ENCODE results near the gene LAG3. TPM values are rescaled to one million over a fixed set of nuclear protein-coding genes. Genes with fewer than 3 reads are reported as not detected.

LAG3 gene
- total RNA-seq, 1 experiment from 2014 or later = 2.6 TPM

- TF ChIP-seq ATF2 (CRISPR knock-in tag; IDR thresholded peaks at IDR 0.05; ENCODE audit: borderline replicate concordance, low read depth) (no peak), IRF1 (CRISPR knock-in tag; IDR thresholded peaks at IDR 0.05) (no peak), FOXK1 (CRISPR knock-in tag; IDR thresholded peaks at IDR 0.05) (no peak)
These were observed 10.7 kb downstream of the LAG3 start (continued) for GRCh38 chr12:6782850-6783566.

- ChIA-PET POLR2A (interaction anchor here (0.9 kb wide), 1 partner anchor 45 kb away, joined by 3 read pairs; no protein-coding TSS in a partner anchor), CTCF (interaction anchor here (1.0 to 1.4 kb wide), 2 partner anchors 30 to 47 kb away, joined by 3 read pairs; no protein-coding TSS in a partner anchor)
- no peak for ATAC-seq
- no peak overlapping the region for H3K4me3 Mint-ChIP-seq
- no peaks in the 10 kb centered on the region for H3K36me3 Mint-ChIP-seq
- H3K27me3 Mint-ChIP-seq (ENCODE audit: low read depth) = no peaks in the 10 kb centered on the region; the same call in none of the 2 replicates
- H3K9me3 Mint-ChIP-seq = no peaks in the 10 kb centered on the region
- no peak overlapping the region for H3K27ac Mint-ChIP-seq
- DNase-seq (ENCODE audit: low spot score) = no peak
- peaks cover 19% of the 10 kb centered on the region for H3K4me1 Mint-ChIP-seq
- TF ChIP-seq NR1H2 (CRISPR knock-in tag; IDR thresholded peaks at IDR 0.05) (no peak), GABPB1 (CRISPR knock-in tag; IDR thresholded peaks at IDR 0.05) (no peak), ATF1 (CRISPR knock-in tag; IDR thresholded peaks at IDR 0.05) (no peak), PREB (CRISPR knock-in tag; IDR thresholded peaks at IDR 0.05; ENCODE audit: borderline replicate concordance) (no peak), ETV6 (CRISPR knock-in tag; IDR thresholded peaks at IDR 0.05) (no peak), ZNF232 (CRISPR knock-in tag; IDR thresholded peaks at IDR 0.05) (no peak), SMAD4 (CRISPR knock-in tag; IDR thresholded peaks at IDR 0.05) (no peak)
These were observed 11.5 kb downstream of the LAG3 start for GRCh38 chr12:6783828-6784227.

- POLR2A ChIA-PET = no interaction called here
- H3K4me3 Mint-ChIP-seq = no peak overlapping the region
- DNase-seq (ENCODE audit: low spot score) = no peak
- H3K27me3 Mint-ChIP-seq (ENCODE audit: low read depth) = no peaks in the 10 kb centered on the region; the same call in 1 of the 2 replicates
- H3K4me1 Mint-ChIP-seq = peaks cover 18% of the 10 kb centered on the region
- TF ChIP-seq NR3C1 (CRISPR knock-in tag; conservative IDR thresholded peaks at IDR 0.05; ENCODE audit: low read depth) (no peak), SOX15 (CRISPR knock-in tag; IDR thresholded peaks at IDR 0.05) (no peak), USF1 (CRISPR knock-in tag; IDR thresholded peaks at IDR 0.05) (no peak), TEAD4 (CRISPR knock-in tag; IDR thresholded peaks at IDR 0.05) (no peak), SMAD3 (CRISPR knock-in tag; IDR thresholded peaks at IDR 0.05; ENCODE audit: borderline replicate concordance) (no peak), RELA (CRISPR knock-in tag; IDR thresholded peaks at IDR 0.05; ENCODE audit: borderline replicate concordance) (no peak)
- CTCF ChIA-PET = interaction anchor here (0.8 to 1.4 kb wide), 3 partner anchors 30 to 48 kb away, joined by 3 to 4 read pairs (median 3); no protein-coding TSS in a partner anchor
- H3K36me3 Mint-ChIP-seq = no peaks in the 10 kb centered on the region
- no peak for ATAC-seq
- no peak overlapping the region for H3K27ac Mint-ChIP-seq
- H3K9me3 Mint-ChIP-seq = no peaks in the 10 kb centered on the region
These were observed 12.0 kb downstream of the LAG3 start for GRCh38 chr12:6784296-6784695.

DNA sequence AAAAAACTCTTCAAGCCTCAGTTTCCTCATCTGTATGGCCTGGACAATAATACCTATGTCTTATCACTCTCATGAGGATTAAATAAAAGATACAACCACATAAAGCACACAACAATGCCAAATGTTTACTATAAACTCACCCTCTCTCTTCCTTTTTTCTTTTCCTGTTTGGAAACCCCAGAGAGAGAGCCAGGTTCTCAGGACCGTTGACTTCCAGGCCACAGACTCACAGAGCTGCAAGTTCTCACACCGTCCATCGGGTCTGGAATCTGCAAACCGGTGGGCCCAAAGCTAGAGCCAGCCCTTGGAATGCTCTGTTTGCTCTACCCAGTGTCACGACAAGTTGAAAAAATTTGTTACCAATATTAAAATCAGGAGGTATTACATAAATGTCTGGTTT, 12.4 kb downstream of the LAG3 start:
- ChIA-PET POLR2A (no interaction called here), CTCF (interaction anchor here (0.7 to 1.4 kb wide), 4 partner anchors 28 to 48 kb away, joined by 3 to 4 read pairs (median 3); no protein-coding TSS in a partner anchor)
- Mint-ChIP-seq H3K36me3 (no peaks in the 10 kb centered on the region), H3K9me3 (no peaks in the 10 kb centered on the region), H3K4me3 (no peak overlapping the region), H3K27ac (no peak overlapping the region), H3K4me1 (peaks cover 18% of the 10 kb centered on the region), H3K27me3 (ENCODE audit: low read depth) (peaks cover 2% of the 10 kb centered on the region; the same call in 1 of the 2 replicates)
- no peak for ATAC-seq
- DNase-seq (ENCODE audit: low spot score) = no peak
- TF ChIP-seq ZNF671 (CRISPR knock-in tag; IDR thresholded peaks at IDR 0.05) (no peak), CBFB (CRISPR knock-in tag; IDR thresholded peaks at IDR 0.05; ENCODE audit: low read depth) (no peak)
- TF ChIP-seq, protein P1, sequence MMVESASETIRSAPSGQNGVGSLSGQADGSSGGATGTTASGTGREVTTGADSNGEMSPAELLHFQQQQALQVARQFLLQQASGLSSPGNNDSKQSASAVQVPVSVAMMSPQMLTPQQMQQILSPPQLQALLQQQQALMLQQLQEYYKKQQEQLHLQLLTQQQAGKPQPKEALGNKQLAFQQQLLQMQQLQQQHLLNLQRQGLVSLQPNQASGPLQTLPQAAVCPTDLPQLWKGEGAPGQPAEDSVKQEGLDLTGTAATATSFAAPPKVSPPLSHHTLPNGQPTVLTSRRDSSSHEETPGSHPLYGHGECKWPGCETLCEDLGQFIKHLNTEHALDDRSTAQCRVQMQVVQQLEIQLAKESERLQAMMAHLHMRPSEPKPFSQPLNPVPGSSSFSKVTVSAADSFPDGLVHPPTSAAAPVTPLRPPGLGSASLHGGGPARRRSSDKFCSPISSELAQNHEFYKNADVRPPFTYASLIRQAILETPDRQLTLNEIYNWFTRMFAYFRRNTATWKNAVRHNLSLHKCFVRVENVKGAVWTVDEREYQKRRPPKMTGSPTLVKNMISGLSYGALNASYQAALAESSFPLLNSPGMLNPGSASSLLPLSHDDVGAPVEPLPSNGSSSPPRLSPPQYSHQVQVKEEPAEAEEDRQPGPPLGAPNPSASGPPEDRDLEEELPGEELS (CRISPR knock-in tag; IDR thresholded peaks at IDR 0.05) = no peak
- TF ChIP-seq, protein P2, sequence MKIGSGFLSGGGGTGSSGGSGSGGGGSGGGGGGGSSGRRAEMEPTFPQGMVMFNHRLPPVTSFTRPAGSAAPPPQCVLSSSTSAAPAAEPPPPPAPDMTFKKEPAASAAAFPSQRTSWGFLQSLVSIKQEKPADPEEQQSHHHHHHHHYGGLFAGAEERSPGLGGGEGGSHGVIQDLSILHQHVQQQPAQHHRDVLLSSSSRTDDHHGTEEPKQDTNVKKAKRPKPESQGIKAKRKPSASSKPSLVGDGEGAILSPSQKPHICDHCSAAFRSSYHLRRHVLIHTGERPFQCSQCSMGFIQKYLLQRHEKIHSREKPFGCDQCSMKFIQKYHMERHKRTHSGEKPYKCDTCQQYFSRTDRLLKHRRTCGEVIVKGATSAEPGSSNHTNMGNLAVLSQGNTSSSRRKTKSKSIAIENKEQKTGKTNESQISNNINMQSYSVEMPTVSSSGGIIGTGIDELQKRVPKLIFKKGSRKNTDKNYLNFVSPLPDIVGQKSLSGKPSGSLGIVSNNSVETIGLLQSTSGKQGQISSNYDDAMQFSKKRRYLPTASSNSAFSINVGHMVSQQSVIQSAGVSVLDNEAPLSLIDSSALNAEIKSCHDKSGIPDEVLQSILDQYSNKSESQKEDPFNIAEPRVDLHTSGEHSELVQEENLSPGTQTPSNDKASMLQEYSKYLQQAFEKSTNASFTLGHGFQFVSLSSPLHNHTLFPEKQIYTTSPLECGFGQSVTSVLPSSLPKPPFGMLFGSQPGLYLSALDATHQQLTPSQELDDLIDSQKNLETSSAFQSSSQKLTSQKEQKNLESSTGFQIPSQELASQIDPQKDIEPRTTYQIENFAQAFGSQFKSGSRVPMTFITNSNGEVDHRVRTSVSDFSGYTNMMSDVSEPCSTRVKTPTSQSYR (CRISPR knock-in tag; IDR thresholded peaks at IDR 0.05) = no peak
